ENCODE data around the gene DLGAP1. TPM values are rescaled to one million over a fixed set of nuclear protein-coding genes. Genes with fewer than 3 reads are reported as not detected.

The DLGAP1 gene
- total RNA-seq, 1 experiment from 2014 or later, result 23.0 TPM

DNA sequence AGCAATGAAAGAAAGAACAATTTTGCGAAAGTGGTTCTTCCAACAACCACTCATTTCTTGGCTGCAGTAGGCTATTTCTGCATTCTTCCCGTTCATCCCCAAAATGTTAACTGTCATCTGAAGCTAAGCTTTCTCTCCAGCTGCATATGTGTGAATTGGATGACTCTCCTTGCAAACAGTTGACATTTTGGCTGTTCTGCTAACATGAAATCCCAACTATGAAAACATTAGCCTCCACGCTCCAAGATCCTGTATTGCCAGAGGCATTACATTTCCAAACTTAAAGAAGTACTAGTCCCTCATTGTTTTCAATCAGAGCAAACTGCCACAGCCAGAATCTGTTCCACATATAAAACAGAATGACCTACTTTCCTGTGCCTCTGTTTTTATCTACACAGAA lies 916.7 kb downstream of the DLGAP1 start (continued):
- TF ChIP-seq ATF6 (CRISPR knock-in tag; IDR thresholded peaks at IDR 0.05), result no peak
- no peak for TF ChIP-seq ERG (CRISPR knock-in tag; IDR thresholded peaks at IDR 0.05)
- TF ChIP-seq ZNF232 (CRISPR knock-in tag; IDR thresholded peaks at IDR 0.05), result no peak

DNA sequence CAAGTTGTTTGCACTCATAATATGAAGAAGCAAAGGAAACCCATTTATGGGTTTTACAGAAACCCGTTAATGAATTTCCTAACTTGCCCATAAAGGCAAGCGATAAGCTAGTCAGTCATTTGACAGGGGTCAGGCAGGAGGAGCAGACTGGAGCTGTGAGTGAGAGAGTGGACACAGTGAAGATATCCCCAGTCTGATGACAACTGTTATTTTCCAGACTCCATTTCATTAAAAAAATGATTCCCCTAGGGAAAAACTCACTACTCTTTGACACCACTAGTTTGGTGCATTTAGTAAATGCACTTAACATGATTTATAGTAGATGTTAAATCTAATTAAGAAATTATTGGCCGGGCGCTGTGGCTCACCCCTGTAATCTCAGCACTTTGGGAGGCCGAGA lies 924.3 kb downstream of the DLGAP1 start:
- Mint-ChIP-seq H3K27ac (no peak overlapping the region), H3K4me1 (peaks cover 28% of the 10 kb centered on the region), H3K4me3 (no peak overlapping the region), H3K27me3 (ENCODE audit: low read depth) (no peaks in the 10 kb centered on the region), H3K9me3 (peaks cover 4% of the 10 kb centered on the region), H3K36me3 (peaks cover 8% of the 10 kb centered on the region)
- no peak for TF ChIP-seq TEAD1 (CRISPR knock-in tag; IDR thresholded peaks at IDR 0.05)
- ChIA-PET CTCF (interaction anchor here (1.4 to 2.0 kb wide), 2 partner anchors 49 to 63 kb away, joined by 3 to 4 read pairs; no protein-coding TSS in a partner anchor), POLR2A (no interaction called here)
- DNase-seq (ENCODE audit: low spot score), result no peak
- ATAC-seq, result no peak

DNA sequence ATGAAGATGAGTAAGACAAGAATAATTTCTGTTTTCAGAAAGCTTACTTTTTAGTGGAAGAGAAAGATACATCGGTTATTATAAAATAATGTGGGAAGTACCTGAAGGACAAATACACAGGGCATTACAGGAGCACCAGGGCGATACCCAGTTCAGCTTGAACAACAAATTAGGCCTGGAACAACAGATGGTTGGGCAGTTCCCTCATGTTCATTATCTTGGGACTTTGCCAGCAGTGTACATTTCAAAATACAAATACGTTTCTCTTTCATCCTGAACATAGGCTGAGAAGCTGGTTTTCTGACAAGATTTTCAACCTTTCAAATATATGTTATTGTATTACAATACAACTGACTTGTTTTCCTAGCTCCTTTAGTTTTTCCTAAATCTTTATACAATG lies 925.5 kb downstream of the DLGAP1 start:
- POLR2A ChIA-PET, result interaction anchor here (0.5 kb wide), 1 partner anchor 82 kb away, joined by 3 read pairs; no protein-coding TSS in a partner anchor
- H3K27ac Mint-ChIP-seq, result no peak overlapping the region
- CTCF ChIA-PET, result interaction anchor here (1.0 to 2.0 kb wide), 3 partner anchors 48 to 232 kb away, joined by 3 to 4 read pairs (median 4); no protein-coding TSS in a partner anchor
- H3K9me3 Mint-ChIP-seq, result 0 out of 2 replicates have a peak, but pooled peaks cover 3% of the 10 kb centered on the region
- H3K27me3 Mint-ChIP-seq (ENCODE audit: low read depth), result no peaks in the 10 kb centered on the region
- no peak for DNase-seq (ENCODE audit: low spot score)
- no peak overlapping the region for H3K4me3 Mint-ChIP-seq
- ATAC-seq, result no peak
- H3K4me1 Mint-ChIP-seq, result peaks cover 33% of the 10 kb centered on the region
- TF ChIP-seq ETV6 (CRISPR knock-in tag; IDR thresholded peaks at IDR 0.05) (no peak), JAZF1 (CRISPR knock-in tag; IDR thresholded peaks at IDR 0.05) (no peak), IRF2 (CRISPR knock-in tag; IDR thresholded peaks at IDR 0.05; ENCODE audit: borderline replicate concordance, low read depth) (no peak), ZNF138 (CRISPR knock-in tag; conservative IDR thresholded peaks at IDR 0.05) (no peak), AFF4 (CRISPR knock-in tag; IDR thresholded peaks at IDR 0.05; ENCODE audit: borderline replicate concordance) (no peak)
- TF ChIP-seq, protein P1, sequence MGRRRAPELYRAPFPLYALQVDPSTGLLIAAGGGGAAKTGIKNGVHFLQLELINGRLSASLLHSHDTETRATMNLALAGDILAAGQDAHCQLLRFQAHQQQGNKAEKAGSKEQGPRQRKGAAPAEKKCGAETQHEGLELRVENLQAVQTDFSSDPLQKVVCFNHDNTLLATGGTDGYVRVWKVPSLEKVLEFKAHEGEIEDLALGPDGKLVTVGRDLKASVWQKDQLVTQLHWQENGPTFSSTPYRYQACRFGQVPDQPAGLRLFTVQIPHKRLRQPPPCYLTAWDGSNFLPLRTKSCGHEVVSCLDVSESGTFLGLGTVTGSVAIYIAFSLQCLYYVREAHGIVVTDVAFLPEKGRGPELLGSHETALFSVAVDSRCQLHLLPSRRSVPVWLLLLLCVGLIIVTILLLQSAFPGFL (CRISPR knock-in tag; IDR thresholded peaks at IDR 0.05; ENCODE audit: borderline replicate concordance), result no peak
- H3K36me3 Mint-ChIP-seq, result peaks cover 7% of the 10 kb centered on the region

DNA sequence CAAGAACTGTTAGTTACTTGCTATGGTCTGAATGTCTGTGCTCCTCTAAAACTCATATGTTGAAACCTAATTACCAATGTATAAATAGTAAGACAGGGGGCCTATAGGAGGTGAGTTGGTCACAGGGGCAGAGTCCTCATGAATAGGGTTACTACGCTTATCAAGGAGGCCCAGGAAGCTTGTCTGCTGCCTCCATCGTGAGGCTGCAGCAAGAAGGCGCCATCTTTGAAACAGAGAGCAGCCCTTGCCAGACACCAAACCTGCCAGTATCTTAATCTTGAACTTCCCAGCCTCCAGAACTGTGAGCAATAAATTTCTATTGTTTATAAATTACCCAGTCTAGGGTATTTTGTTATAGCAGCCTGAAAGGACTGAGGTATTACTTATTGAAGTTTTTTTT lies 926.0 kb downstream of the DLGAP1 start:
- Mint-ChIP-seq H3K4me3 (no peak overlapping the region), H3K36me3 (peaks cover 11% of the 10 kb centered on the region), H3K4me1 (peaks cover 33% of the 10 kb centered on the region), H3K9me3 (peaks cover 6% of the 10 kb centered on the region; the same call in 1 of the 2 replicates), H3K27ac (no peak overlapping the region), H3K27me3 (ENCODE audit: low read depth) (no peaks in the 10 kb centered on the region)
- no peak for DNase-seq (ENCODE audit: low spot score)
- ATAC-seq, result no peak
- CTCF ChIA-PET, result interaction anchor here (2.0 kb wide), 1 partner anchor 47 kb away, joined by 4 read pairs; no protein-coding TSS in a partner anchor
- POLR2A ChIA-PET, result no interaction called here
- TF ChIP-seq CBFB (CRISPR knock-in tag; IDR thresholded peaks at IDR 0.05; ENCODE audit: low read depth) (no peak), ATF1 (CRISPR knock-in tag; IDR thresholded peaks at IDR 0.05) (no peak), ZNF219 (CRISPR knock-in tag; IDR thresholded peaks at IDR 0.05; ENCODE audit: borderline replicate concordance) (no peak), FOXP1 (CRISPR knock-in tag; IDR thresholded peaks at IDR 0.05; ENCODE audit: borderline replicate concordance) (no peak)
- TF ChIP-seq, protein P2, sequence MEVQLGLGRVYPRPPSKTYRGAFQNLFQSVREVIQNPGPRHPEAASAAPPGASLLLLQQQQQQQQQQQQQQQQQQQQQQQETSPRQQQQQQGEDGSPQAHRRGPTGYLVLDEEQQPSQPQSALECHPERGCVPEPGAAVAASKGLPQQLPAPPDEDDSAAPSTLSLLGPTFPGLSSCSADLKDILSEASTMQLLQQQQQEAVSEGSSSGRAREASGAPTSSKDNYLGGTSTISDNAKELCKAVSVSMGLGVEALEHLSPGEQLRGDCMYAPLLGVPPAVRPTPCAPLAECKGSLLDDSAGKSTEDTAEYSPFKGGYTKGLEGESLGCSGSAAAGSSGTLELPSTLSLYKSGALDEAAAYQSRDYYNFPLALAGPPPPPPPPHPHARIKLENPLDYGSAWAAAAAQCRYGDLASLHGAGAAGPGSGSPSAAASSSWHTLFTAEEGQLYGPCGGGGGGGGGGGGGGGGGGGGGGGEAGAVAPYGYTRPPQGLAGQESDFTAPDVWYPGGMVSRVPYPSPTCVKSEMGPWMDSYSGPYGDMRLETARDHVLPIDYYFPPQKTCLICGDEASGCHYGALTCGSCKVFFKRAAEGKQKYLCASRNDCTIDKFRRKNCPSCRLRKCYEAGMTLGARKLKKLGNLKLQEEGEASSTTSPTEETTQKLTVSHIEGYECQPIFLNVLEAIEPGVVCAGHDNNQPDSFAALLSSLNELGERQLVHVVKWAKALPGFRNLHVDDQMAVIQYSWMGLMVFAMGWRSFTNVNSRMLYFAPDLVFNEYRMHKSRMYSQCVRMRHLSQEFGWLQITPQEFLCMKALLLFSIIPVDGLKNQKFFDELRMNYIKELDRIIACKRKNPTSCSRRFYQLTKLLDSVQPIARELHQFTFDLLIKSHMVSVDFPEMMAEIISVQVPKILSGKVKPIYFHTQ (CRISPR knock-in tag; IDR thresholded peaks at IDR 0.05), result no peak
- TF ChIP-seq, protein P3, sequence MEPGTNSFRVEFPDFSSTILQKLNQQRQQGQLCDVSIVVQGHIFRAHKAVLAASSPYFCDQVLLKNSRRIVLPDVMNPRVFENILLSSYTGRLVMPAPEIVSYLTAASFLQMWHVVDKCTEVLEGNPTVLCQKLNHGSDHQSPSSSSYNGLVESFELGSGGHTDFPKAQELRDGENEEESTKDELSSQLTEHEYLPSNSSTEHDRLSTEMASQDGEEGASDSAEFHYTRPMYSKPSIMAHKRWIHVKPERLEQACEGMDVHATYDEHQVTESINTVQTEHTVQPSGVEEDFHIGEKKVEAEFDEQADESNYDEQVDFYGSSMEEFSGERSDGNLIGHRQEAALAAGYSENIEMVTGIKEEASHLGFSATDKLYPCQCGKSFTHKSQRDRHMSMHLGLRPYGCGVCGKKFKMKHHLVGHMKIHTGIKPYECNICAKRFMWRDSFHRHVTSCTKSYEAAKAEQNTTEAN (CRISPR knock-in tag; IDR thresholded peaks at IDR 0.05), result no peak

Data from WTC11 (cell line).